A549 (cell line): ENCODE data around the gene RETNLB. TPM values are rescaled to one million over a fixed set of nuclear protein-coding genes. Genes with fewer than 3 reads are reported as not detected.

Experiments used
- ATAC-seq, 2 experiments: fragments of 200-7000 bp in 1 of 2; fragments of >200 bp in 1 of 2; cut with Nextera tagmentation in 1 of 2; cut with Tn5 transposase in 1 of 2; 3 replicates each; pipeline versions ENCODE4 v1.8.0 to v1.9.1; 2018 to 2020; ENCODE audit warnings: mild to moderate bottlenecking in 1 of 2, moderate library complexity in 1 of 2
- CTCF ChIA-PET: fragments of 300-600 bp; sonication (Branson Sonifier 250); formaldehyde crosslinking; extraction: SDS; loops from one replicate; lab custom pipeline; 2021; ENCODE audit warnings: antibody characterized with exemption, inconsistent platforms; lab: Yijun Ruan, JAX
- POLR2A ChIA-PET: fragments of 350-600 bp; formaldehyde crosslinking; extraction: SDS; loops from one replicate; lab custom pipeline; 2021; ENCODE audit warnings: antibody characterized with exemption, inconsistent platforms; lab: Yijun Ruan, JAX
- DNase-seq, 2 experiments: peaks; one replicate each; pipeline versions ENCODE4 v3.0.0 to v3.0.0-alpha.2; 2011 to 2016; ENCODE audit warnings: low read depth in 1 of 2, low spot score in 1 of 2
- FAIRE-seq: peaks from 2 replicates; lab custom pipeline; 2011; peaks lifted over from hg19 to GRCh38; lab: Jason Lieb, UNC
- H3K27ac ChIP-seq, 2 experiments: fragments of >200 bp; sonication (Bioruptor Twin); formaldehyde crosslinking; 3 replicates each; pipeline ENCODE4 v1.5.1; 2016 to 2017
- H3K4me1 ChIP-seq: fragments of >200 bp; sonication (Bioruptor Twin); formaldehyde crosslinking; 3 replicates; pipeline ENCODE4 v1.6.1; 2016
- H3K4me2 ChIP-seq: fragments of >200 bp; sonication (Bioruptor Twin); formaldehyde crosslinking; 3 replicates; pipeline ENCODE4 v1.6.1; 2016
- H3K4me3 ChIP-seq: fragments of >200 bp; sonication (Bioruptor Twin); formaldehyde crosslinking; 3 replicates; pipeline ENCODE4 v1.5.1; 2016
- H3K9me3 ChIP-seq: fragments of >200 bp; sonication (Bioruptor Twin); formaldehyde crosslinking; 3 replicates; pipeline ENCODE4 v1.6.1; 2016
- BHLHE40 ChIP-seq: IDR thresholded peaks from 2 replicates; pipeline ENCODE4 v1.6.1; 2012; ENCODE audit warnings: low read depth, low read length, inconsistent platforms
- CBX8 ChIP-seq: fragments of 200-600 bp; sonication (generic); IDR thresholded peaks from 2 replicates; pipeline ENCODE4 v1.6.1; 2016
- CEBPB ChIP-seq, 2 experiments: fragments of >200 bp in 1 of 2; sonication (Bioruptor Twin) in 1 of 2; formaldehyde crosslinking in 1 of 2; IDR thresholded peaks; 2 replicates each; pipeline ENCODE4 v1.6.1; 2012 to 2016
- CHD4 ChIP-seq: fragments of 200-600 bp; sonication (generic); IDR thresholded peaks from 2 replicates; pipeline ENCODE4 v1.6.1; 2016; ENCODE audit warnings: antibody characterized with exemption, mild to moderate bottlenecking, borderline replicate concordance
- E2F6 ChIP-seq: IDR thresholded peaks from 2 replicates; pipeline ENCODE4 v1.6.1; 2012; ENCODE audit warnings: low read depth, borderline replicate concordance
- EHF ChIP-seq: fragments of 250-450 bp; sonication (Bioruptor Pico); IDR thresholded peaks from 2 replicates; pipeline ENCODE4 v1.5.0; 2020; ENCODE audit warnings: mild to moderate bottlenecking
- ESRRA ChIP-seq: fragments of 150-350 bp; IDR thresholded peaks from 2 replicates; pipeline ENCODE4 v1.6.1; 2014; ENCODE audit warnings: mild to moderate bottlenecking, low read length, borderline replicate concordance
- FOSL2 ChIP-seq, 2 experiments: fragments of 450-650 bp in 1 of 2; fragments of >200 bp in 1 of 2; sonication (Bioruptor Twin) in 1 of 2; formaldehyde crosslinking; IDR thresholded peaks; 2 replicates each; pipeline versions ENCODE4 v1.5.0 to v1.6.1; 2016 to 2020; ENCODE audit warnings: mild to moderate bottlenecking in 1 of 2, moderate library complexity in 1 of 2
- HDAC2 ChIP-seq: fragments of 200-600 bp; sonication (generic); IDR thresholded peaks from 2 replicates; pipeline ENCODE4 v1.6.1; 2016
- HEYL ChIP-seq: fragments of 250-450 bp; sonication (Bioruptor Pico); IDR thresholded peaks from 2 replicates; pipeline ENCODE4 v1.8.0; 2021; ENCODE audit warnings: mild to moderate bottlenecking, moderate library complexity
- HOXB13 ChIP-seq: fragments of 250-450 bp; sonication (Bioruptor Pico); IDR thresholded peaks from 2 replicates; pipeline ENCODE4 v1.5.0; 2020; ENCODE audit warnings: low read depth, mild to moderate bottlenecking, moderate library complexity
- JUN ChIP-seq, 2 experiments: fragments of >200 bp; sonication (Bioruptor Twin); formaldehyde crosslinking; IDR thresholded peaks; 2 replicates in 1 of 2; 3 replicates in 1 of 2; pipeline ENCODE4 v1.6.1; 2016 to 2017
- MAFK ChIP-seq: fragments of 450-650 bp; IDR thresholded peaks from 2 replicates; pipeline ENCODE4 v1.6.1; 2014; ENCODE audit not compliant: partially characterized antibody
- NPAS2 ChIP-seq: fragments of 250-450 bp; sonication (Bioruptor Pico); IDR thresholded peaks from 2 replicates; pipeline ENCODE4 v1.8.0; 2022; ENCODE audit warnings: mild to moderate bottlenecking, moderate library complexity, borderline replicate concordance
- POLR2A ChIP-seq: IDR thresholded peaks from 2 replicates; pipeline ENCODE4 v1.6.1; 2012; ENCODE audit warnings: mild to moderate bottlenecking, low read length
- POLR2AphosphoS2 ChIP-seq: conservative IDR thresholded peaks from 2 replicates; pipeline ENCODE4 v1.6.1; 2012; ENCODE audit warnings: low read length, improper control_type of control experiment, inconsistent platforms
- RAD21 ChIP-seq, 2 experiments: fragments of >200 bp in 1 of 2; sonication (Bioruptor Twin) in 1 of 2; formaldehyde crosslinking in 1 of 2; IDR thresholded peaks in 1 of 2; conservative IDR thresholded peaks in 1 of 2; 2 replicates in 1 of 2; 3 replicates in 1 of 2; pipeline ENCODE4 v1.6.1; 2012 to 2018; ENCODE audit warnings: inconsistent platforms in 1 of 2
- REST ChIP-seq: fragments of 200-600 bp; sonication (generic); IDR thresholded peaks from 2 replicates; pipeline ENCODE4 v1.6.1; 2016; ENCODE audit warnings: antibody characterized with exemption, mild to moderate bottlenecking, moderate library complexity
- RFX5 ChIP-seq: fragments of 450-650 bp; IDR thresholded peaks from 2 replicates; pipeline ENCODE4 v1.7.1; 2014; ENCODE audit warnings: antibody characterized with exemption, mild to moderate bottlenecking, moderate library complexity
- SMC3 ChIP-seq: fragments of >200 bp; sonication (Bioruptor Twin); formaldehyde crosslinking; IDR thresholded peaks from 3 replicates; pipeline ENCODE4 v1.6.1; 2018; ENCODE audit warnings: inconsistent platforms
- TFCP2L1 ChIP-seq: fragments of 250-450 bp; sonication (Bioruptor Pico); IDR thresholded peaks from 2 replicates; pipeline ENCODE4 v1.5.0; 2021; ENCODE audit warnings: mild to moderate bottlenecking
- ZNF302 ChIP-seq: fragments of 250-450 bp; sonication (Bioruptor Pico); IDR thresholded peaks from 2 replicates; pipeline ENCODE4 v1.9.0; 2021; ENCODE audit warnings: inconsistent platforms, mild to moderate bottlenecking, moderate library complexity
- ZSCAN20 ChIP-seq: fragments of 250-450 bp; sonication (Bioruptor Pico); IDR thresholded peaks from 2 replicates; pipeline ENCODE4 v1.8.0; 2022; ENCODE audit warnings: mild to moderate bottlenecking, moderate library complexity
- whole genome bisulfite sequencing: methylation state at CpG from one replicate; pipeline ENCODE4 v1.1.6; 2017; ENCODE audit errors: missing lambda C conversion rate; 5-methylcytosine and 5-hydroxymethylcytosine counted together
- polyA plus RNA-seq, 4 experiments: library from polyadenylated mRNA; depleted of rRNA in 3 of 4; stranded (reverse); fragments of >200 nt; fragmentation: RNase III in 1 of 4; extraction: RNeasy Plus Mini Kit Qiagen cat#74134 plus additional on column Dnase treatment in 1 of 4; gene quantifications; 2 replicates in 3 of 4; 3 replicates in 1 of 4; pipeline ENCODE4 v1.2.3, GENCODE V29; 2011 to 2017

The RETNLB gene
- polyA plus RNA-seq, 2 of the 4 experiments (the other 2 are of a cell fraction) = not detected

GRCh38 chr3:108775649-108776048, 18.4 kb upstream of the RETNLB start:
- no peak for ATAC-seq
- Histone ChIP-seq H3K4me1 (no peaks in the 10 kb centered on the region), H3K4me3 (no peak overlapping the region), H3K9me3 (no peaks in the 10 kb centered on the region), H3K27ac (no peak overlapping the region), H3K4me2 (no peak overlapping the region)
- DNase-seq = no peak
- no peak for TF ChIP-seq TFCP2L1 (CRISPR knock-in tag)
- TF ChIP-seq POLR2AphosphoS2 = no peak
- TF ChIP-seq JUN (IDR thresholded peaks at IDR 0.05) = no peak
- no peak for TF ChIP-seq ZSCAN20
- no peak for TF ChIP-seq ESRRA
- no peak for TF ChIP-seq BHLHE40
- TF ChIP-seq NPAS2 (CRISPR knock-in tag) = no peak
- TF ChIP-seq RFX5 = no peak
- TF ChIP-seq MAFK = no peak
- TF ChIP-seq POLR2A = no peak
- no peak for TF ChIP-seq CBX8
- TF ChIP-seq HOXB13 (CRISPR knock-in tag) = no peak
- TF ChIP-seq E2F6 = no peak
- TF ChIP-seq REST = no peak
- no peak for TF ChIP-seq CHD4
- no peak for TF ChIP-seq HEYL (CRISPR knock-in tag)
- no peak for TF ChIP-seq RAD21 (conservative IDR thresholded peaks at IDR 0.05 in 1 of 2, IDR thresholded peaks at IDR 0.05 in 1 of 2)
- TF ChIP-seq HDAC2 = no peak
- TF ChIP-seq FOSL2 (IDR thresholded peaks at IDR 0.05) = no peak
- TF ChIP-seq FOSL2 (CRISPR knock-in tag; IDR thresholded peaks at IDR 0.05) = no peak
- TF ChIP-seq SMC3 = no peak
- no peak for FAIRE-seq
- 4% methylated on average over 1 of the region's 1 CpG for WGBS
- ChIA-PET POLR2A (no interaction called here), CTCF (no interaction called here)

- Histone ChIP-seq H3K27ac (no peak overlapping the region), H3K9me3 (no peaks in the 10 kb centered on the region), H3K4me1 (no peaks in the 10 kb centered on the region), H3K4me2 (no peak overlapping the region), H3K4me3 (no peak overlapping the region)
- DNase-seq (no peak), FAIRE-seq (no peak), ATAC-seq (no peak)
- CTCF ChIA-PET = no interaction called here
- POLR2A ChIA-PET = no interaction called here
- no peak for TF ChIP-seq E2F6
- TF ChIP-seq ZNF302 (CRISPR knock-in tag) = no peak
- no peak for TF ChIP-seq EHF
- TF ChIP-seq JUN (IDR thresholded peaks at IDR 0.05) = no peak
- TF ChIP-seq CEBPB (IDR thresholded peaks at IDR 0.05) = no peak
- WGBS = 47% methylated on average over 3 of the region's 3 CpGs
Observed at GRCh38 chr3:108767253-108767652, 10.0 kb upstream of the RETNLB start.
